ENCODE data around the gene GJA3.

The GJA3 gene

DNA sequence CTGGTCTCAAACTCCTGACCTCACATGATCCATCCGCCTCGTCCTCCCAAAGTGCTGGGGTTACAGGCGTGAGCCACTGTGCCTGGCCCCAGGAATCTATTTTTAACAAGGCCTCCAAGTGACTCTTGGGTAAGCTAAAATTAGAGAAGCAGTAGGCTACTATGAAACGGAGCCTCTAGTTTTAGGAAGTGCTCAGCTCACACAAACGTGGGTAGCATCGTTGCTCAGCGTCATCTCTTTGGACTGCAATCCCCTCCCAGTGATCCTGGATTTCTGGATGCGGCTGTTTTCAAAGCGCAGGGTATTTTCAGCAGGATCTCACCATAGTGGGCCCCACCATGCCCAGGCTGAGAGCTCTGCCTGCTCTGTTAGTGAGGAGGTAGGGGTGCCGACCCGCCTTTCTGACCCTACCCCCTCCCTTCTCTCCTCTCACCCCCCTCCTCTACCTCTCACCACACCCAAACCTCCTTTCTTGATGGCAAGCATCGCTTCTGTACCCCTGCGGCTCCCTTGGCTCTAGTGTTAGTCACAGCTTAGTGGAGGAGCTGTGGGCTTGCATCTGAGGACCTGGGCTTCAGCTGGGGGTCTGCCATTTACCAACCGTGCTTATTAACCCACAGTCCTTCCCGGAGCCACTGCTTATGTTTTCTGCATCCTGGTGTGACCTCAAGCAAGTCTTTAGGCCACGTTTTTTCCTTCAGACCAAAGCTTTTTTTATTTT is 34.2 kb downstream of the GJA3 start:
- Histone ChIP-seq H3K4me3 (ENCODE audit: low read depth, low read length) (no peak overlapping the region), H3K9me3 (no peaks in the 10 kb centered on the region), H3K27me3 (peaks cover 17% of the 10 kb centered on the region), H3K4me1 (no peaks in the 10 kb centered on the region), H3K36me3 (no peaks in the 10 kb centered on the region)
- TF ChIP-seq, protein P1, sequence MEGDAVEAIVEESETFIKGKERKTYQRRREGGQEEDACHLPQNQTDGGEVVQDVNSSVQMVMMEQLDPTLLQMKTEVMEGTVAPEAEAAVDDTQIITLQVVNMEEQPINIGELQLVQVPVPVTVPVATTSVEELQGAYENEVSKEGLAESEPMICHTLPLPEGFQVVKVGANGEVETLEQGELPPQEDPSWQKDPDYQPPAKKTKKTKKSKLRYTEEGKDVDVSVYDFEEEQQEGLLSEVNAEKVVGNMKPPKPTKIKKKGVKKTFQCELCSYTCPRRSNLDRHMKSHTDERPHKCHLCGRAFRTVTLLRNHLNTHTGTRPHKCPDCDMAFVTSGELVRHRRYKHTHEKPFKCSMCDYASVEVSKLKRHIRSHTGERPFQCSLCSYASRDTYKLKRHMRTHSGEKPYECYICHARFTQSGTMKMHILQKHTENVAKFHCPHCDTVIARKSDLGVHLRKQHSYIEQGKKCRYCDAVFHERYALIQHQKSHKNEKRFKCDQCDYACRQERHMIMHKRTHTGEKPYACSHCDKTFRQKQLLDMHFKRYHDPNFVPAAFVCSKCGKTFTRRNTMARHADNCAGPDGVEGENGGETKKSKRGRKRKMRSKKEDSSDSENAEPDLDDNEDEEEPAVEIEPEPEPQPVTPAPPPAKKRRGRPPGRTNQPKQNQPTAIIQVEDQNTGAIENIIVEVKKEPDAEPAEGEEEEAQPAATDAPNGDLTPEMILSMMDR (IDR thresholded peaks at IDR 0.05; ENCODE audit: low read depth, low read length): no peak
- DNase-seq: no peak

DNA sequence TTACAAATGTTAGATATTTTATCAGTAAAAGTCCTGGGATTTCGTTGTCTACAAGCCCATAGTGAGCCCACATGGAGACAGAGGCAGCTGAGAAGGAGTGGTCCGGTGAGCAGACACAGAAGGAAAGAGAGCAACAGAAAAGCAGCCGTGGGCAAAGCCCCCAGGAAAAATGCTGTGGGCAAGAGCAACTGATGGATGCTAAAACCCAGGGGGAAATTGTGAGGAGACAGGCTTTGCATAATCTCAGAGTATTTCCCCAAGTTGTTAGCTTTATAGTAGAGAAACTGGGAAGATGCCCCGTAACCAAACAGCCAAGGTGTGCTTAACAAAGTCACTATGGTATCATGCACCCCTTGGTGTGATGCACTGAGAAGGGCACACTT is 35.1 kb downstream of the GJA3 start:
- no peaks in the 10 kb centered on the region for H3K9me3 ChIP-seq
- H3K4me3 ChIP-seq (ENCODE audit: low read depth, low read length): no peak overlapping the region
- H3K27me3 ChIP-seq: peaks cover 16% of the 10 kb centered on the region
- TF ChIP-seq, protein P1 (IDR thresholded peaks at IDR 0.05; ENCODE audit: low read depth, low read length): no peak
- H3K36me3 ChIP-seq: no peaks in the 10 kb centered on the region
- H3K4me1 ChIP-seq: no peaks in the 10 kb centered on the region; the same call in 1 of the 2 replicates
- DNase-seq: no peak

DNA sequence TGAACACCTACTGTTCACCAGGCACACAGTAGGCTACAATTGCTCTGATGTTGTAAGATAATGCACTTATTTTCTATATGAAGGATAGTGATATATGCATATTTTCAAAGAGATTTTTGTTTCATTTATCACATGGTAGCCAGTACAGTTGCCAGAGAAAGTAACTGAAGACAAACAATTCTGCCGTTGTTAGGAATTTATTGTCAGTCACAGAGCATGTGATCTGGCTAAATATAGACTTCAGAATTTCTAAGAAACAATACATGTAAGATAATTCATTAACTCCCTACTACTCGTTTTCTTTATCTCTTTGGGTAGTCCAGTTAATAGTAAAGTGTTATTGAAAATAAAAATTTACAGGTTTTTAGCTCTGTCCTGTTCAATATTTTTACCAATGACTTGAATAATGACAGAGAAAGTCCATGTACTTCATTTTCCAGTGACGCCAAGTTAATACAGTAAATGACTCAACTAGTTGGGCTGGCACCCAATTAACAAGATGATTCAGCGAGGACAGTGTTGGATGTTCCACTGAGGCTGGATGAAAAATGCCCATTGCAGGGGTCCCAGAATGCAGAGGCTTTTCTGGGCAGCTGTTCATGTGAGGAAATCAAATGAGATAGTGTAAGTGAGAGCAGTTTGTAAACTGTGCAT is 35.6 kb downstream of the GJA3 start:
- no peak overlapping the region for H3K4me3 ChIP-seq (ENCODE audit: low read depth, low read length)
- TF ChIP-seq, protein P1 (IDR thresholded peaks at IDR 0.05; ENCODE audit: low read depth, low read length): no peak
- no peaks in the 10 kb centered on the region for H3K36me3 ChIP-seq
- peaks cover 3% of the 10 kb centered on the region for H3K4me1 ChIP-seq
- peaks cover 14% of the 10 kb centered on the region for H3K27me3 ChIP-seq
- DNase-seq: no peak
- H3K9me3 ChIP-seq: no peaks in the 10 kb centered on the region

DNA sequence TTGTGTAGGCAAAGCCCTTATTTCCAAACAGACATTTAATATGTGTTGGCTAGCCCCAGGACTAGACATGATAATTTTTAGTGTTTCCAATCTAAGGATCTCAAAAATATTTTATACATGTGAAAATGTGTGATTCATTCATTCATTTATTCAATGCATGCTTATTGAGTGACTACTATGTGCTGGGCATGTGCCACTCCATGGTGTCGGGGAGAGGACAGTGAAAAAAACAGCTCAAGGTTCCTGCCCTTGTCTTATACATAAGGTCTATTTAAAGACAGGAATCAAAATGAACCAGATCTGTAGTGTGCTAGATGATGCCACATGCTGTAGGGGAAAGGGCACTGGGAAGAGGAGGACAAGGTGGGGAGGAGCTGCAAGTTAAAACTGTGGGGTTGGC is 36.5 kb downstream of the GJA3 start:
- DNase-seq: no peak
- peaks cover 4% of the 10 kb centered on the region for H3K4me1 ChIP-seq

DNA sequence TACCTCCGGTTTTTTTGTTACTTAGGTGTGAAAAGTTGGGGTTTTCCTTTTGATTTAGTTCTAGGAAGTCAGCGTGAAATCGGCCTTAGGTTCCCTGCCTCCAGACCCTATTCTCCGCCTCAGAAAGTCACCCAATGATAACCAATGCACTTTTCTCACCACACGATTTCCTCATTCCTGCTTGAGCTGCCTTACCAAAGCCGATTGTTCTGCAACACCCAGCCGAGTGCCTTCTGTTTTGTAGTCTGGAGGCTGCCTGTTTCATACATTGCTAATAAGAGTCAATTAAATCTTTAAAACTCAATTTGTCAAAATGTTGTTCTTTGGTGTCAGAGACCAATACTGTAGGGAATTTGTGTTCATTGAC is 39.7 kb downstream of the GJA3 start:
- no peaks in the 10 kb centered on the region for H3K27me3 ChIP-seq
- no peaks in the 10 kb centered on the region for H3K9me3 ChIP-seq
- no peak for DNase-seq
- no peaks in the 10 kb centered on the region for H3K36me3 ChIP-seq
- peaks cover 4% of the 10 kb centered on the region for H3K4me1 ChIP-seq
- no peak overlapping the region for H3K4me3 ChIP-seq (ENCODE audit: low read depth, low read length)
- TF ChIP-seq, protein P1 (IDR thresholded peaks at IDR 0.05; ENCODE audit: low read depth, low read length): no peak

More for the DNA sequence above, 36.5 kb downstream of the GJA3 start:
- H3K36me3 ChIP-seq: no peaks in the 10 kb centered on the region
- no peak overlapping the region for H3K4me3 ChIP-seq (ENCODE audit: low read depth, low read length)
- peaks cover 12% of the 10 kb centered on the region for H3K27me3 ChIP-seq
- TF ChIP-seq, protein P1 (IDR thresholded peaks at IDR 0.05; ENCODE audit: low read depth, low read length): no peak
- H3K9me3 ChIP-seq: no peaks in the 10 kb centered on the region

DNA sequence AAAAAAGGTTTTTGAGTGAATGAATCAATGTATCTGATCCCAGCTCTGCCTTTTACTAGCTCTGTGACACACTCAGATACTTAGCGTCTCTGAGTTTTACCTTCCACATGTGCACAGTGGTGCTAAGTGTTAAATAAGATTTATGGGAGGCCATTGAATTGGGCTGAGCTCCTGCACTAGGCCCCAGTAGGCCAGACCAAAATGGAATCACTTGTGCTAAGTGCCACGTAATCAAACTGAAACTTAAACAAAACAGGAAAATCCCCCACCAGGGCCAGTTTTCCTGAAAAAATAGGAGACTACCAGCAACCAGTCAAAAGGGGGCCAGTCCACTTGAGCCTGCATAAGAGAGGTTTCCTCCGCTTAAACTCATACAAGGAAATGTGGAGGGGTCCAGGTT is 40.9 kb downstream of the GJA3 start:
- H3K9me3 ChIP-seq: no peaks in the 10 kb centered on the region
- H3K4me1 ChIP-seq: peaks cover 4% of the 10 kb centered on the region
- no peaks in the 10 kb centered on the region for H3K27me3 ChIP-seq
- TF ChIP-seq, protein P1 (IDR thresholded peaks at IDR 0.05; ENCODE audit: low read depth, low read length): no peak
- no peak for DNase-seq
- H3K36me3 ChIP-seq: no peaks in the 10 kb centered on the region
- no peak overlapping the region for H3K4me3 ChIP-seq (ENCODE audit: low read depth, low read length)

All from BE2C (cell line).